Cardiac muscle cell (in vitro differentiated cells and primary cell): ENCODE measurements around the gene TARP.

Source experiments
- DNase-seq, 2 donors: peaks; one replicate each; pipeline versions ENCODE4 v3.0.0 to v3.0.0-alpha.2; 2010 to 2017; ENCODE audit warnings: low read depth in 1 of 2, low spot score in 1 of 2
- H3K27ac ChIP-seq: fragments of 200-600 bp; sonication (generic); 2 replicates; pipeline ENCODE4 v1.5.1; 2016
- H3K27me3 ChIP-seq: fragments of 200-600 bp; sonication (generic); 2 replicates; pipeline ENCODE4 v1.6.0; 2016; ENCODE audit warnings: control low read depth
- H3K36me3 ChIP-seq: fragments of 200-600 bp; sonication (generic); 2 replicates; pipeline ENCODE4 v1.5.1; 2016; ENCODE audit warnings: control low read depth
- H3K4me1 ChIP-seq: fragments of 200-600 bp; sonication (generic); 2 replicates; pipeline ENCODE4 v1.8.1; 2017; ENCODE audit warnings: low read depth, mild to moderate bottlenecking, mixed run types
- H3K4me3 ChIP-seq: fragments of 200-600 bp; sonication (generic); 2 replicates; pipeline ENCODE4 v1.5.1; 2016; ENCODE audit warnings: mild to moderate bottlenecking
- H3K9me3 ChIP-seq: fragments of 200-600 bp; sonication (generic); 2 replicates; pipeline ENCODE4 v1.5.1; 2017; ENCODE audit warnings: low read depth, mild to moderate bottlenecking, control low read depth
- CTCF ChIP-seq: IDR thresholded peaks from 2 replicates; pipeline ENCODE4 v1.5.1; 2012; ENCODE audit warnings: low read depth, mild to moderate bottlenecking, low read length

The TARP gene

DNA sequence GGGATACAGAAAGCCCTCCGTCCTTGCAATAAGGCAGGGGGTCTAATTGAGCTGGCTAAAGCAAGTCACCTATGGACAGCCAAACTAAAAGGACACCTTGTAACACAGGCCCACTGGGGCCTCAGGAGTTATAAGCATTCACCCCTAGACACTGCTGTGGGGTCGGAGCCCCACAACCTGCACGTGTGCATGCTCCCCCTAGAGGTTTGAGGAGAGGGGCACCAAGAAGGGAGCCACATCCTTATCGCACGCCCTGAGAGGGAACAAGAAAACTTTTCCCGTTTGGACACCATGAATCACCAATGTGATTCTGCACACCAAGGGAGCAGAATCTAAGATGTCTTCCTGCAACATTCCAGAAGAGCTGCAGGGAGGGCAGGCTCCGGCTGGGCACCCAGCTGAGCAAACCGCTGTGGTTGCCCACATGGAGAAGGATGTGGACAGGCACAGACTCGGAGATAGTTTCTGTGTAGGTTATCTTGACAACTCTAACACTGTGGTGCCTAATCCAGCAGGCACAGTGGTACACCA is 17.7 kb upstream of the TARP start:
- Histone ChIP-seq H3K36me3 (no peaks in the 10 kb centered on the region), H3K27ac (no peak overlapping the region), H3K4me1 (no peaks in the 10 kb centered on the region), H3K27me3 (no peaks in the 10 kb centered on the region), H3K9me3 (no peaks in the 10 kb centered on the region), H3K4me3 (no peak overlapping the region)
- no peak for TF ChIP-seq CTCF
- DNase-seq: no peak

- no peak for TF ChIP-seq CTCF
- Histone ChIP-seq H3K36me3 (no peaks in the 10 kb centered on the region), H3K4me1 (peaks cover 9% of the 10 kb centered on the region), H3K27ac (no peak overlapping the region), H3K9me3 (no peaks in the 10 kb centered on the region), H3K27me3 (no peaks in the 10 kb centered on the region), H3K4me3 (no peak overlapping the region)
- DNase-seq: no peak
These were observed 11.1 kb upstream of the TARP start for GRCh38 chr7:38284553-38284952.

GRCh38 chr7:38283809-38284208 is 10.4 kb upstream of the TARP start:
- Histone ChIP-seq H3K4me3 (no peak overlapping the region), H3K4me1 (peaks cover 9% of the 10 kb centered on the region), H3K27ac (no peak overlapping the region), H3K36me3 (no peaks in the 10 kb centered on the region), H3K9me3 (no peaks in the 10 kb centered on the region), H3K27me3 (no peaks in the 10 kb centered on the region)
- no peak for TF ChIP-seq CTCF
- no peak for DNase-seq

GRCh38 chr7:38283107-38283506 is 9.7 kb upstream of the TARP start:
- no peaks in the 10 kb centered on the region for H3K36me3 ChIP-seq
- no peak overlapping the region for H3K27ac ChIP-seq
- DNase-seq: no peak
- no peaks in the 10 kb centered on the region for H3K9me3 ChIP-seq
- peaks cover 9% of the 10 kb centered on the region for H3K4me1 ChIP-seq
- TF ChIP-seq CTCF: no peak
- no peaks in the 10 kb centered on the region for H3K27me3 ChIP-seq
- no peak overlapping the region for H3K4me3 ChIP-seq

GRCh38 chr7:38282081-38282480 is 8.6 kb upstream of the TARP start:
- Histone ChIP-seq H3K36me3 (no peaks in the 10 kb centered on the region), H3K4me1 (peaks cover 9% of the 10 kb centered on the region), H3K9me3 (no peaks in the 10 kb centered on the region), H3K4me3 (no peak overlapping the region), H3K27me3 (no peaks in the 10 kb centered on the region), H3K27ac (no peak overlapping the region)
- no peak for DNase-seq
- TF ChIP-seq CTCF: no peak

GRCh38 chr7:38281266-38281665 is 7.8 kb upstream of the TARP start:
- Histone ChIP-seq H3K9me3 (no peaks in the 10 kb centered on the region), H3K27me3 (no peaks in the 10 kb centered on the region), H3K4me3 (no peak overlapping the region), H3K36me3 (no peaks in the 10 kb centered on the region), H3K4me1 (peaks cover 9% of the 10 kb centered on the region), H3K27ac (no peak overlapping the region)
- no peak for TF ChIP-seq CTCF
- no peak for DNase-seq
